ENCODE data around the gene XPC. TPM values are rescaled to one million over a fixed set of nuclear protein-coding genes. Genes with fewer than 3 reads are reported as not detected.

XPC gene
- total RNA-seq, 3 donors from 2014 or later: 22.4 to 30.6 (median 26.9) TPM

DNA sequence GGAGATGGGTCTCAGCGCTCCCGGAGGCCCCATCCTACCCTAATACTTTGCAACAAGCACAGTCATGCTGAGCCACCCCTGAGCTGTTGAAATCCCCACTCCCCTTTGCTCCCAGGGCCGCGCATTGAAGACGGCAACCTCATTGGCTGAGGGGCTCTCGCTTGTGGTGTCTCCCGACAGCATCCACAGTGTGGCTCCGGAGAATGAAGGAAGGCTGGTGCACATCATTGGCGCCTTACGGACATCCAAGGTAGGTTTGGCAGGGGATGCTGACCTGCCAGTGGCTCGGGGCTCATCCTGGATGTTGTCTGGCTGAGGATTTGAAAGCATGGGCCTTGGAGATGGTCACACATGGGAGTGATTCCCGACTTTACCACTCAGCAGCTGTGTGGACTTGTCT is 47.7 kb downstream of the XPC start:
- DNase-seq: no peak
- no peak for ATAC-seq
- Histone ChIP-seq H3K9me3 (no peaks in the 10 kb centered on the region), H3K4me3 (no peak overlapping the region), H3K36me3 (ENCODE audit: low read depth) (peaks cover 16% of the 10 kb centered on the region), H3K4me1 (ENCODE audit: low read depth) (peaks cover 16% of the 10 kb centered on the region)
- TF ChIP-seq, protein P1, sequence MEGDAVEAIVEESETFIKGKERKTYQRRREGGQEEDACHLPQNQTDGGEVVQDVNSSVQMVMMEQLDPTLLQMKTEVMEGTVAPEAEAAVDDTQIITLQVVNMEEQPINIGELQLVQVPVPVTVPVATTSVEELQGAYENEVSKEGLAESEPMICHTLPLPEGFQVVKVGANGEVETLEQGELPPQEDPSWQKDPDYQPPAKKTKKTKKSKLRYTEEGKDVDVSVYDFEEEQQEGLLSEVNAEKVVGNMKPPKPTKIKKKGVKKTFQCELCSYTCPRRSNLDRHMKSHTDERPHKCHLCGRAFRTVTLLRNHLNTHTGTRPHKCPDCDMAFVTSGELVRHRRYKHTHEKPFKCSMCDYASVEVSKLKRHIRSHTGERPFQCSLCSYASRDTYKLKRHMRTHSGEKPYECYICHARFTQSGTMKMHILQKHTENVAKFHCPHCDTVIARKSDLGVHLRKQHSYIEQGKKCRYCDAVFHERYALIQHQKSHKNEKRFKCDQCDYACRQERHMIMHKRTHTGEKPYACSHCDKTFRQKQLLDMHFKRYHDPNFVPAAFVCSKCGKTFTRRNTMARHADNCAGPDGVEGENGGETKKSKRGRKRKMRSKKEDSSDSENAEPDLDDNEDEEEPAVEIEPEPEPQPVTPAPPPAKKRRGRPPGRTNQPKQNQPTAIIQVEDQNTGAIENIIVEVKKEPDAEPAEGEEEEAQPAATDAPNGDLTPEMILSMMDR (IDR thresholded peaks at IDR 0.05): no peak
- intact Hi-C loops (cut with DNase I, micrococcal nuclease): no loop called here

DNA sequence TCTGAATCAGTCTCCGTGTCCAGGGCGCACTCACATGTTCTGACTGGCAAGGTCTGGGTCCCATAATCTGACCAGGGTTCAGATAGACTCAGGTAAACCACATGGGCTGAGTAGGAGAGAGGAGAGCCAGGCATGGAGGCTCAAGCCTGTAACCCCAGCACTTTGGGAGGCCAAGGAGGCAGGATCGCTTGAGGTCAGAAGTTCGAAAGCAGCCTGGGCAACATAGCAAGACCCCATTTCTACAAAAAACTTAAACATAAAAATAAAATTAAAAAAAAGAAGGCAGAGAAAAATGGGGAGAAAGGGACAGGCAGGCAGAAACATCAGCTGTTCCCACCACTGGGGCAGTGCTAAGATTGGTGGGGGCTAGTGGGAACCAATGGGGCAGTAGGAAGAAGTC is 48.2 kb downstream of the XPC start:
- DNase-seq (no peak), ATAC-seq (no peak)
- peaks cover 16% of the 10 kb centered on the region for H3K36me3 ChIP-seq (ENCODE audit: low read depth)
- no peaks in the 10 kb centered on the region for H3K9me3 ChIP-seq
- H3K4me3 ChIP-seq: no peak overlapping the region
- TF ChIP-seq, protein P1 (IDR thresholded peaks at IDR 0.05): no peak
- peaks cover 17% of the 10 kb centered on the region for H3K4me1 ChIP-seq (ENCODE audit: low read depth)
- intact Hi-C loops (cut with DNase I, micrococcal nuclease): no loop called here

DNA sequence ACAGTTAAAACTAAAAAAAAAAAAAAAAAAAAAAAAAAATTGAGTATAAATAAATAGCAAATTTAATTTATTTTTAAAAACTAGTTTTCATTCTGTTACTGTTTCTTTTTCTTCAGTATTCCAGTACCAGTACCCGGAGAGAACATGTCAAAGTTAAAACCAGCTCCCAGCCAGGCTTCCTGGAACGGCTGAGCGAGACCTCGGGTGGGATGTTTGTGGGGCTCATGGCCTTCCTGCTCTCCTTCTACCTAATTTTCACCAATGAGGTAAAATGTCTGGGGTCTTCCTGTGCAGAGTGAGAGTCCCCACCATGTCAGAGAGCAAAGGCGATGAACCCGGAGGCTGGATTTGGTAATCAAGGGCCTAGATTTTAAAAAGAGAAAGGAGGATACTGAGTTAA is 49.1 kb downstream of the XPC start:
- Histone ChIP-seq H3K4me1 (ENCODE audit: low read depth) (peaks cover 17% of the 10 kb centered on the region), H3K36me3 (ENCODE audit: low read depth) (peaks cover 8% of the 10 kb centered on the region), H3K9me3 (no peaks in the 10 kb centered on the region), H3K4me3 (no peak overlapping the region)
- intact Hi-C loops (cut with DNase I, micrococcal nuclease): no loop called here
- DNase-seq (no peak), ATAC-seq (no peak)
- TF ChIP-seq, protein P1 (IDR thresholded peaks at IDR 0.05): no peak

DNA sequence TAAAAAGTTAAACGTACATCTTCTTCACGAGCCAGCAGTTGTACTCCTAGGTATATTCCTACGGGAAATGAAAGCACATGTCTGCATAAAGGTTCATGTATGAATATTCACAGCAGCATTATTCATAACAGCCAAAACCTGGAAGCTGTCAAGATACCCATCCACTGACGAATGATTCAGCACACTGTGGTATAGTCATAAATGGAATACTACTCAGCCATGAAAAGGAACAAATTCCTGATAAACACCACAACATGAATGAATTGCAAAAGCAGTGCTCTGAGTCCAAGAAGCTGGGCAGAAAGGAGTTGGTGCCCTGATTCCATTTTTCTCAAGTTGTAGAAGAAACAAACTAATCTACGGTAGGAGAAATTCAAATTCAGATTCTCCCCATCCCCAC is 49.7 kb downstream of the XPC start:
- H3K4me1 ChIP-seq (ENCODE audit: low read depth): peaks cover 19% of the 10 kb centered on the region
- intact Hi-C loops (cut with DNase I, micrococcal nuclease): no loop called here
- no peak overlapping the region for H3K4me3 ChIP-seq
- peaks cover 5% of the 10 kb centered on the region for H3K36me3 ChIP-seq (ENCODE audit: low read depth)
- DNase-seq (no peak), ATAC-seq (no peak)
- H3K9me3 ChIP-seq: no peaks in the 10 kb centered on the region
- TF ChIP-seq, protein P1 (IDR thresholded peaks at IDR 0.05): no peak

DNA sequence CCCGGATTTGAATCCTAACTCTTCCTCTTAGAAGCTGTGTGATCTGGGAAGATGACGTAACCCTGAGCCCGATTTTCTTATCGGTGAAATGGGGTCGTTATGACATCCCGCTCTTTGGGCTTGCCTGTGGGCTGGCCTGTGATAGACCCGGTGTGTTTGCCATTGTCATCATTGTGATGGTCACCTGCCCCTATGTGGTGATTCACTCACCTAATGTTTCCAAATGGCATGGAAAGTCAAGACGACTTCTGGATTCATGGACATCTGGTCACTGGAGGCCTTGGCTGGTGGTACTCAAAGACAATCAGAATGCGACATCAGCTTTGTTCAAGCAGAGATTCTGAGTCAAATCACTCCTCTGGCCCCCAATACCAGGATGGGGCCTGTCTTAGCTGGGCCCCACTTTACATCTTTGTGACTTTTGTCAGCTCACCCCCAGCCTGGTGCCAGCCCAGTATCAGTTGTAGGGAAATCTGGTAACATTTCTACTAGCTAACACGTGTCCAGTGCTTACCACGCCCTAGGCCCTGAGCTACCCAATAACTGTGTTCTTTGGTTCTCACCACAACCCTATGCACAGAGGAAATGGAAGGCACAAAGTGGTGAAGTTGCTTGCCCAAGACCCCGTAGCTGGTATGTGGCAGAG is 50.8 kb downstream of the XPC start:
- DNase-seq: no peak
- TF ChIP-seq, protein P1 (IDR thresholded peaks at IDR 0.05): no peak
- intact Hi-C loops (cut with DNase I, micrococcal nuclease): no loop called here
- no peak overlapping the region for H3K4me3 ChIP-seq
- H3K9me3 ChIP-seq: no peaks in the 10 kb centered on the region
- ATAC-seq: no peak
- H3K36me3 ChIP-seq (ENCODE audit: low read depth): peaks cover 4% of the 10 kb centered on the region
- peaks cover 20% of the 10 kb centered on the region for H3K4me1 ChIP-seq (ENCODE audit: low read depth)

Data from mucosa of descending colon (tissue), 3 donors.